NCI-H1105 (cell line): ENCODE data around the gene AFMID.

ENCODE experiments used
- DNase-seq: peaks from one replicate; lab custom pipeline; 2025; lab: John Stamatoyannopoulos, UW

AFMID gene

GRCh38 chr17:78180083-78180482 lies 7.1 kb upstream of the AFMID start:
- no peak for DNase-seq

DNA sequence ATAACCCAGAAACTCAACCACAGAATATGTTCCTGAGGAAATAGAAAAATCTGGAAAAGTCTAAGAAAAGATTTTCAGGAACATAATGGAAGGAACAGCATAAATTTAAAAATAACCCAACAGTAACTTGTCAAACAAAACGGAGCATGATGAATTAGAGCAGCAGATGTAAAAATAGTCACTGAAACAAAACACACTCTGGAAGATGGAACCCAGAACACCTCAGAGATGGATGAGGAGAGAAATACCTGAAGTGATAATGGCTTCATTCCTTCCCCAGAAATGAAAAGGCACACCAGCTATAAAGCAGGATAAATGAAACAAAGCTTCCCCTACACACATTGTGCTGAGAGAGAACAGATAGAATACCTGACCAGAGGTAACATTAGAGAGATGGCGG lies 6.7 kb upstream of the AFMID start:
- no peak for DNase-seq

- DNase-seq: no peak
These were observed 4.7 kb upstream of the AFMID start for GRCh38 chr17:78182504-78182903.

- no peak for DNase-seq
These were observed 3.2 kb upstream of the AFMID start for GRCh38 chr17:78183916-78184315.

DNA sequence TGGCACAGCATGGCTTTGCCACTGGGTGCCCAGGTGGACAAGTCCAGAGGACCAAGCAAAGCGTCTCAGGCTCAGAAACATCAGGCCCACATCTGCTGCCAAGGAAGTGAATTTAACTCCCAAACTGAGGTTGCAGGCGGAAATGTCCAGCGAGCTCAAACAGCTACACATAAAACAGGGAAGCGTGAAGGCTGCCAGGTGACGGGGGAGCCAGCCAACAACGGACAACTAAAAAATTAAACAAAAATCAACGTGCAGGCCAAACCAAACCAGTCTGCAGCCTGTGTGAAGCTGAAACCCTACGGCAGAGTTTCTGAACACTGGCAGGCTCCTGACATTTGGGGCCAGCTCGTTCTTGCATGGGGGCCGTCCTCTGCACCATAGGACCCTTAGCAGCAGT lies 2.8 kb upstream of the AFMID start:
- DNase-seq: no peak

DNA sequence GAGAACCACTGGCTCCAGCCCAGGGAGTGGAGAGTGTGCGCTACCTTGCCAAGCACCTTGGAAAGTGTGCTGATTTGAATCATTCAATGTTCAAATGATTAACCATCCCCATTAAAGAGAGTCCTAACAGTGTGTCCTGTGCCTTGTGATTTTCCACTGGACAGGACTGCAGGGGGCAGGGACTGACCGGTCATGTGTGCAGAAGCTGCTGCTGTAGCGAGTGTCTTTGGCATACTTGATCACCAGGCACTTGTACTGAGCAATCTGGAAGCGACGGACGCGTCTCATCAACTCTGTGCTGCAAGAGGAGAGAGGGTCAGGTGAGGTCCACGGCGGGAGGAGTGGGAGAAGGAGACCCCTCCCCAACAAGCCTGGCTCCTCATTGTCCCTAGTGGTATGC lies 2.3 kb upstream of the AFMID start:
- no peak for DNase-seq

DNA sequence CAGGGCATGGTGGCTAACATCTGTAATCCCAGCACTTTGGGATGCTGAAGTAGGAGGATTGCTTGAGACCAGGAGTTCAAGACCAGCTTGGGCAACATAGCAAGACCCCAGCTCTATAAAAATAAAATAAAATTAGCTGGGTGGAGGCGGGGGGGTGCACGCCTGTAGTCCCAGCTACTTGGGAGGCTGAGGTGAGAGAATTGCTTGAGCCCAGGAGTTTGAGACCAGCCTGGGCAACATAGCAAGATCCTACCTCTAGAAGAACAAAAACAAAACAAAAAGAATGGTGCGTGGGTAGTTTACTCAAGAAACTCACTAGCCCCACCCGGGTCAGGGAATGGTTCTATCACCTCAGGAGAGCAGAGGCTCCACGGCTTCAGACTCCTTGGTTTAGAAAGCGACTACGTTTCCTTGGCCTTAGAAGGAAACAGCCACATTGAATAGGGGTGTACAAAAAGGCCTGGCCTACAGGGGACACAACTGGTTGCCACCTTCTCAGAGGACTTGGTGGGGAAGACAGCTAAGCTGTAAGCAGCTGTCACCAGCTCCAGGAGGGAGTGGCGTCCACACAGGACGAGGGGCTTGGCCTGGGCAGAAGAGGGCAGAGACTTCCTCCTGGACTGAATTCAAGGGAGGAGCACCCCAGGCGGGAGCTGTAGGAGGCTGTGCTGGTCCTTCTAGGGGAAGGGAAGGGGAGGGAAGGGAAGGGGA lies 1.0 kb upstream of the AFMID start:
- DNase-seq: no peak

DNA sequence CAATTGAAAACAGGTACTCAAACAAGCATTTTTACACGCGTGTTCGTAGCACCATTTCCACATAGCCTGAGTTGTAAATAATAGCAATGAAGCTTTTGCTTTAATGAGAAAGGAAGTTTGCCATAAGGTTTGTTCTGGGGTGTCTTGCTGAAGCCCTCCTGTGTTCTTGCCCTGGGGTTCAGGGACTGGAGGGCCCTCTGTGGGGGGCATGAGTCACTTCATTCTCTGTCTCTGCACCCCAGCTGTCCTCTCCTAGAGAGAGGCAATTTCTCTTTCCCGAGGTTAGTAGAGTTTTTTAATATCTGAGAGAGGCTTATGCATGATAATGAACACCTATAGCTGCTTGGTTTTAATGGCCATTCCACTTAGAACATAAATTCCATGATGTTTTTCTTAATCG lies 9.6 kb downstream of the AFMID start:
- DNase-seq: no peak

- no peak for DNase-seq
These were observed 10.1 kb downstream of the AFMID start for GRCh38 chr17:78197147-78197832.

GRCh38 chr17:78200451-78200850 lies 13.3 kb downstream of the AFMID start:
- no peak for DNase-seq

GRCh38 chr17:78202666-78203065 lies 15.5 kb downstream of the AFMID start:
- DNase-seq: no peak

DNA sequence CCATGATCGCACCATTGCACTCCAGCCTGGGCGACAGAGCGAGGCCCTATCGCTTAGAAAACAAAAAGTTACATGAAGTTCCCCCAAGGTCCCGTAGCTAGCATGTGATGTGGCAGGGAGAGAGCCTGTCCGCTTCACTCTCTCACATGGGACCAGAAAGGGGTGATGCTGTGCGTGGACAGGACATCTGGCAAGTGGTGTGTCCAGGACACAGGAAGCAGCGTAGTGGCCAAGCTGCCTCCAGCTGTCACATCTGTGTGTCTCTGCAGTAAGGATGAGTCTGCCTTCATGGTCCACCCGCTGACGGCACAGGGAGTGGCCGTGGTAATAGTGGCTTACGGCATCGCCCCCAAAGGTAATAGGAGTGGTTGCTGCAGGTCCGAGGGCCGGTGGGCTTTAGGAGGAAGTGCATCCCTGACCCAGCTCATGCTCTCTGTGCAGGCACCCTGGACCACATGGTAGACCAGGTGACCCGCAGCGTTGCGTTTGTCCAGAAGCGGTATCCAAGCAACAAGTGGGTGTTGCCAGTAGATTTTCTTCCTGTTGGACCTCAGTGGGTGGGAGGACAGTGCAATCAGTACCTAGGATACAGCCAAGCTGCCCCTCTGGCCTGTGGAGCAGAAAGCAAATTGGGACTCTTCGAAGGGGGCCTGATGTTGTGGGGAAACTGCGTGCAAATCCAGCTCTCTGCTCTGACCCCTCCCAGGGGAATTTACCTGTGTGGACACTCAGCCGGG lies 17.4 kb downstream of the AFMID start:
- DNase-seq: no peak

DNA sequence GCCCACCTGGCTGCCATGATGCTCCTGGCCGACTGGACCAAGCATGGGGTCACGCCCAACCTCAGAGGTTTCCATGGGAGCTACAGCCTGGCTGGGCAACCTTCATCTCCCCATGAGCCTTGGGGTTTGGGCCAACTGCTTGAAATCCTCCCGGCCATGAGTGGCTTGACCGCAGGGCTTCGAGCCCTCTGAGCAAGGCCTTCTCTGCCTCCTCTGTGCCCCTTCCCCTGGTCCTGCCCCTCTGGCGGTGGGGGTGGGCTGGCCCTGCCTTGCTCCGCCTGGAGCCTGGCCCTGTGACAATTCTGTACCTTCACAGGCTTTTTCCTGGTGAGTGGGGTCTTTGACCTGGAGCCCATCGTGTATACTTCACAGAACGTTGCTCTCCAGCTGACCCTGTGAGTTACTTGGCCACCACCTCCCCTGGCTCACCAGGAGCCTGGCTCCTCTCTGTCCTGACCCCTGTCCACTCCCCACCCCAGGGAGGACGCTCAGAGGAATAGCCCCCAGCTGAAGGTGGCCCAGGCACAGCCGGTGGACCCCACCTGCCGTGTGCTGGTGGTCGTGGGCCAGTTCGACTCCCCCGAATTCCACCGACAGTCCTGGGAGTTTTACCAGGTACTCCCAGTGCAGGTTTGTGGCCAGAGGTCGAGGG lies 18.1 kb downstream of the AFMID start:
- no peak for DNase-seq

- no peak for DNase-seq
These were observed 19.1 kb downstream of the AFMID start for GRCh38 chr17:78206298-78206697.

DNA sequence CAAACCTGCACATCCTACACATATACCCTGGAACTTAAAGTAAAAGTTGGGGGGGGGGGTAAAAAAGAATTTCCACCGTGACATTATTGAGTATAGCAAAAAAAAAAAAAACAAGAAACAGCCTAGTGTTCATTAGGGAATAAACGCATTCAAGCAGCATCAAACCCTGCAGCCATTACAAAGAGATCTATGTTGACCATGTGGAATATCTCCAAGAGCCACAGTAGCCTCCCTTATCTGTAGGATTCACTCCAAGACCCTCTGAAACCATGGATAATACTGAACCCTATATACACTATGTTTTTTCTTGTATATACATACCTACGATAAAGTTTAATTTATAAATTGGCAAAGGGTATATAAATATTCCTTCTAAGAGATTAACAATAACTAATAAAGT lies 21.3 kb downstream of the AFMID start:
- no peak for DNase-seq

GRCh38 chr17:78210111-78210510 lies 22.9 kb downstream of the AFMID start:
- no peak for DNase-seq

DNA sequence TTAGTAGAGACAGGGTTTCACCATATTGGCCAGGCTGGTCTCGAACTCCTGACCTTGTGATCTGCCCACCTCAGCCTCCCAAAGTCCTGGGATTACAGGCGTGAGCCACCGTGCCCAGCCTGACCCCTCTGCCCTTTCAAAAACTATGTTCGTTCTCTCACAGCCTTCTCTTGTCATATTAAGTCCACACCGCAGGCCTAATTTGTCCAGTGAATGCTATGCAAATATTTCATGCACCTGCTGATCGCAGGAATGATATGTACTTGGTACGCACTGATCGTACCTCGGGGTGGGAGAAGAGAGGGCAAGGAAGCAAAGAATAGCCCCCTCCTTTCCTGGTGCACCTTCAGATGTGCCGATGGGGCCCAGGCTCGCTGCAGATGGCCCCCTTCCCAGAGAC lies 23.9 kb downstream of the AFMID start:
- no peak for DNase-seq

DNA sequence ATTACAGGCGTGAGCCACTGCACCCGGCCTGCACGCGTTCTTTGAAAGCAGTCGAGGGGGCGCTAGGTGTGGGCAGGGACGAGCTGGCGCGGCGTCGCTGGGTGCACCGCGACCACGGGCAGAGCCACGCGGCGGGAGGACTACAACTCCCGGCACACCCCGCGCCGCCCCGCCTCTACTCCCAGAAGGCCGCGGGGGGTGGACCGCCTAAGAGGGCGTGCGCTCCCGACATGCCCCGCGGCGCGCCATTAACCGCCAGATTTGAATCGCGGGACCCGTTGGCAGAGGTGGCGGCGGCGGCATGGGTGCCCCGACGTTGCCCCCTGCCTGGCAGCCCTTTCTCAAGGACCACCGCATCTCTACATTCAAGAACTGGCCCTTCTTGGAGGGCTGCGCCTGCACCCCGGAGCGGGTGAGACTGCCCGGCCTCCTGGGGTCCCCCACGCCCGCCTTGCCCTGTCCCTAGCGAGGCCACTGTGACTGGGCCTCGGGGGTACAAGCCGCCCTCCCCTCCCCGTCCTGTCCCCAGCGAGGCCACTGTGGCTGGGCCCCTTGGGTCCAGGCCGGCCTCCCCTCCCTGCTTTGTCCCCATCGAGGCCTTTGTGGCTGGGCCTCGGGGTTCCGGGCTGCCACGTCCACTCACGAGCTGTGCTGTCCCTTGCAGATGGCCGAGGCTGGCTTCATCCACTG lies 27.0 kb downstream of the AFMID start, which contains the start of gene BIRC5:
Gene BIRC5 (plus strand): TSS at position 238 of the 690 bp plus-strand sequence. CDS start 64 bp downstream, at position 302.
- DNase-seq: peak; percentile 87

- no peak for DNase-seq
These were observed 27.5 kb downstream of the AFMID start for GRCh38 chr17:78214706-78215061.

DNA sequence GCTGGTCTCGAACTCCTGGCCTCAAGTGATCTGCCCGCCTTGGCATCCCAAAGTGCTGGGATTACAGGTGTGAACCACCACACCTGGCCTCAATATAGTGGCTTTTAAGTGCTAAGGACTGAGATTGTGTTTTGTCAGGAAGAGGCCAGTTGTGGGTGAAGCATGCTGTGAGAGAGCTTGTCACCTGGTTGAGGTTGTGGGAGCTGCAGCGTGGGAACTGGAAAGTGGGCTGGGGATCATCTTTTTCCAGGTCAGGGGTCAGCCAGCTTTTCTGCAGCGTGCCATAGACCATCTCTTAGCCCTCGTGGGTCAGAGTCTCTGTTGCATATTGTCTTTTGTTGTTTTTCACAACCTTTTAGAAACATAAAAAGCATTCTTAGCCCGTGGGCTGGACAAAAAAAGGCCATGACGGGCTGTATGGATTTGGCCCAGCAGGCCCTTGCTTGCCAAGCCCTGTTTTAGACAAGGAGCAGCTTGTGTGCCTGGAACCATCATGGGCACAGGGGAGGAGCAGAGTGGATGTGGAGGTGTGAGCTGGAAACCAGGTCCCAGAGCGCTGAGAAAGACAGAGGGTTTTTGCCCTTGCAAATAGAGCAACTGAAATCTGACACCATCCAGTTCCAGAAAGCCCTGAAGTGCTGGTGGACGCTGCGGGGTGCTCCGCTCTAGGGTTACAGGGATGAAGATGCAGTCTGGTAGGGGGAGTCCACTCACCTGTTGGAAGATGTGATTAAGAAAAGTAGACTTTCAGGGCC lies 32.4 kb downstream of the AFMID start:
- no peak for DNase-seq

GRCh38 chr17:78223061-78223460 lies 35.9 kb downstream of the AFMID start:
- no peak for DNase-seq
